Activated CD8-positive, alpha-beta memory T cell treated with anti-CD3 and anti-CD28 coated beads, Interleukin-2, amount 10 ng/mL, durations not matched to agents 7 days and 5 days (primary cell): ENCODE measurements around the gene SPACA5. TPM values are rescaled to one million over a fixed set of nuclear protein-coding genes. Genes with fewer than 3 reads are reported as not detected.
"Not testable (repeated sequence)": the region's sequence is repeated elsewhere in the genome, so short reads cannot be mapped to it uniquely, and the experiment has no call there.

Experiments used
- ATAC-seq: fragments of 150-1000 bp; cut with Tn5 transposase; one replicate; pipeline ENCODE4 v1.10.0; 2021; ENCODE audit warnings: moderate library complexity
- CTCF ChIA-PET: fragments of 350-600 bp; sonication (Branson Sonifier 250); formaldehyde crosslinking; loops from one replicate; lab custom pipeline; 2021; ENCODE audit warnings: antibody characterized with exemption; lab: Charles Lee
- DNase-seq: peaks from one replicate; pipeline ENCODE4 v3.0.0-alpha.2; 2020
- H3K27ac Mint-ChIP-seq: one replicate; pipeline ENCODE4 v1.8.0; 2021; ENCODE audit warnings: mild to moderate bottlenecking, mixed read lengths
- H3K27me3 Mint-ChIP-seq: one replicate; pipeline ENCODE4 v1.8.0; 2021; ENCODE audit warnings: mixed read lengths
- H3K36me3 Mint-ChIP-seq: one replicate; pipeline ENCODE4 v1.8.0; 2021; ENCODE audit warnings: mild to moderate bottlenecking, mixed read lengths
- H3K4me1 Mint-ChIP-seq: one replicate; pipeline ENCODE4 v1.8.0; 2021; ENCODE audit warnings: mixed read lengths
- H3K4me3 Mint-ChIP-seq: one replicate; pipeline ENCODE4 v1.8.0; 2021; ENCODE audit warnings: mild to moderate bottlenecking, moderate library complexity, mixed read lengths
- H3K9me3 Mint-ChIP-seq: one replicate; pipeline ENCODE4 v1.8.0; 2022; ENCODE audit warnings: low read depth, mixed read lengths
- total RNA-seq, 2 experiments: library from RNA; stranded (reverse); gene quantifications; one replicate each; pipeline ENCODE4 v1.2.3, GENCODE V29; 2021

SPACA5 gene
- not detected for total RNA-seq

DNA sequence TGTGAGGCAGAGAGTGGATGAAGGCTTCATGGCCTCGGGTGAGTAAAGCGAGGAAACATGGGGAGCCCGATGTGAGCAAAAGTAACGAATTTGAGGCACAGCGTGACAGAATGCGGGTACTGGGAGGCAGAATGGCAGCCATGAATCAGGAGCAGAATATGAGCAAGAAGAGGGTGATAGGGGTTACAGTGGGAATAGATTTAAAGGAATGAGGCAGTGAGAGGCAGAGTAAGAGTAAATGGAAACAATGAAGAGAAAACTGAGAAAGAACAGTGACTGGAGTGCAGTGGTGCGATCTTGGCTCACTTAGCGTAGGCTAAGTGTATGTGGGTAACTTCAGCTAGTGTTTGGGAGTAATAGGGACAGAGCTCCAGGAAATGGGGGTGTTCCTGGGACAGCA, at the start of gene SPACA5:
Gene SPACA5 (plus strand): TSS at position 301 of the 400 bp plus-strand sequence. CDS start 815 bp downstream, outside the sequence.
- DNase-seq, H3K4me3 Mint-ChIP-seq, ATAC-seq, H3K27me3 Mint-ChIP-seq, H3K36me3 Mint-ChIP-seq, H3K27ac Mint-ChIP-seq, H3K9me3 Mint-ChIP-seq, CTCF ChIA-PET: not testable (repeated sequence)
- peaks cover 11% of the 10 kb centered on the region for H3K4me1 Mint-ChIP-seq

DNA sequence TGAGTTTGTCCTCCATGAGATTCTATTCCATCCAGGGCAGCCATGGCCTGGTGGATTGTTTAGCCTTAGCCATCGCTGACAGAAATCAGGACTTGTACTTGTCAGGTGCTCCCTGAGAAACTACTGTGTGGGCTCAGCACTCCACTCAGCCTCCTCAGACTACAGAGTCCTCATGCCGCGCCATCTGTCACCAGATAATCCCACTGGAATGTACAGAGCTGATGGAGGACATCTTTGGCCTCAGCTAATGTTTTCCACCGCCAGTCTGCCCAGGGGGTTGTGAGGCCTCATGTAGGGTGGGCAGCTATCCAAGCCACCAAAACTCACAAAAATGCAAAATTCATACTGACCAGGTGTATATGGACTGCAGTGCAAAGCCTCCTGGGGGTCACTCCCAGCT, 48.6 kb upstream of the SPACA5 start:
- H3K9me3 Mint-ChIP-seq, CTCF ChIA-PET, DNase-seq, H3K4me1 Mint-ChIP-seq, H3K36me3 Mint-ChIP-seq, ATAC-seq, H3K27ac Mint-ChIP-seq, H3K27me3 Mint-ChIP-seq, H3K4me3 Mint-ChIP-seq: not testable (repeated sequence)

DNA sequence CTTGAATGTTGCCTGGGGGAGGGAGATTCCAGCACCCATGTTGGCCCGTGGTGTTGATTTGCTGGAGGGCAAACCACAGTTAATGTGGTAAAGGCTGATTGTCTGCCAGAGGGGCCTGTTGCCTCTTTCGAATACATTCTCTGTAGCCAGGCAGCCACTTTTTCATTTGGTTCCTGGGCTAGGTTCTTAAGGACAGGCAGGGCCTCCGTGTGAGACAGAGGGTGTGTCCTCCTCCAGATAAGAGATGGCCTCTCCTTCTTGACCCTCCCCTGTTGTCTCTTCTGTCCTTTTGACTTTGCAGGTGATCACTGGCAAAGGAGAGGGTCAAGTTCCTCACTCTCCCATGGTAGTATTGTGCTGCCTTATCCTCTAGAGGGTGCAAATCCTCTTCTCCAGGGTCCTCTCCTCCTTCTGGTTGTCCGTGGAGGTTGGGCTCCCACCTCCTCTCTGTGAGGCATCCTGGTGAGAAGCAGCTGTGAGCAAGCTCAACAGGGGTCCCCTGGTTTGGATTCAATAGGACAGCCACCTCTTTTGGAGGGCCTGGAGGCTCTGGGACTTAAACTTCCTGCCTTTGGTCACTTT, 47.9 kb upstream of the SPACA5 start:
- no peak for ATAC-seq
- no peaks in the 10 kb centered on the region for H3K9me3 Mint-ChIP-seq
- no peaks in the 10 kb centered on the region for H3K36me3 Mint-ChIP-seq
- no peak overlapping the region for H3K4me3 Mint-ChIP-seq
- CTCF ChIA-PET, result interaction anchor here (0.7 kb wide), 1 partner anchor 65 kb away, joined by 3 read pairs; no protein-coding TSS in a partner anchor
- DNase-seq, result no peak
- no peak overlapping the region for H3K27ac Mint-ChIP-seq
- no peaks in the 10 kb centered on the region for H3K27me3 Mint-ChIP-seq
- no peaks in the 10 kb centered on the region for H3K4me1 Mint-ChIP-seq

DNA sequence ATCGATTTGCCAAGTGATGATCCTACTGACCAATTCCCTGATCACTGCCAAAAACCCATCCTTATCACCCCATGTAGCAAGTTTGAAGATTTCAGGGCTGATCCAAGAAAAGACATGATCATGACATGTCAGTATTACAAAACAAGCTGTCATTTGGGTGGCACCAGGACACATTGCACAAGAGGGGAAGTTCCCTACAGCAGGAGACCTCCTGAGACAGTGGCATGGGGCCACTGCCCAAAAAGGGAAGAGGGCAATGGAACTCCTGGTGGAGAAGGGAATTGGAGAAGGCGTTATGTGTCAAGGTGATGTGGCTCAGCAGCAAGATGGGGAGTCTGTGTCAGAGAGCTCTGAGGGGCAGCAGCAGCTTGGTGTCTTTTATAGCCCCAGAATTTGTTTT, 46.4 kb upstream of the SPACA5 start:
- no peak overlapping the region for H3K27ac Mint-ChIP-seq
- H3K4me1 Mint-ChIP-seq, result no peaks in the 10 kb centered on the region
- ATAC-seq, result no peak
- peaks cover 4% of the 10 kb centered on the region for H3K9me3 Mint-ChIP-seq
- no peaks in the 10 kb centered on the region for H3K27me3 Mint-ChIP-seq
- H3K36me3 Mint-ChIP-seq, result no peaks in the 10 kb centered on the region
- DNase-seq, result no peak
- CTCF ChIA-PET, result no interaction called here
- no peak overlapping the region for H3K4me3 Mint-ChIP-seq

DNA sequence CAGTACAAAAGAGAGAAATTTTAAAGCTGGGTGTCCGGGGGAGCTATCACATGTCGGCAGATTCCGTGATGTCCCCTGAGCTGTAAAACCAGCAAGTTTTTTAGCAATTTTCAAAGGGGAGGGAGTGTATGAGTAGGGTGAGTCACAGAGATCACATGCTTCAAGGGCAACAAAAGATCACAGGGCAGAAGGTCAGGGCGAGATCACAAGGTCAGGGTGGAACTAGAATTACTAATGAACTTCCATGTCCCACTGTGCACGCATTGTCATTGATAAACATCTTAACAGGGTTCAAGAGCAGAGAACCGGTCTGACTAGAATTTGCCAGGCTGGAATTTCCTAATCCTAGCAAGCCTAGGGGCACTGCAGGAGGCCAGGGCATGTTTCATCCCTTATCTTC, 45.0 kb upstream of the SPACA5 start:
- CTCF ChIA-PET, H3K4me1 Mint-ChIP-seq, H3K36me3 Mint-ChIP-seq, ATAC-seq, H3K4me3 Mint-ChIP-seq, H3K9me3 Mint-ChIP-seq, DNase-seq, H3K27ac Mint-ChIP-seq, H3K27me3 Mint-ChIP-seq: not testable (repeated sequence)

DNA sequence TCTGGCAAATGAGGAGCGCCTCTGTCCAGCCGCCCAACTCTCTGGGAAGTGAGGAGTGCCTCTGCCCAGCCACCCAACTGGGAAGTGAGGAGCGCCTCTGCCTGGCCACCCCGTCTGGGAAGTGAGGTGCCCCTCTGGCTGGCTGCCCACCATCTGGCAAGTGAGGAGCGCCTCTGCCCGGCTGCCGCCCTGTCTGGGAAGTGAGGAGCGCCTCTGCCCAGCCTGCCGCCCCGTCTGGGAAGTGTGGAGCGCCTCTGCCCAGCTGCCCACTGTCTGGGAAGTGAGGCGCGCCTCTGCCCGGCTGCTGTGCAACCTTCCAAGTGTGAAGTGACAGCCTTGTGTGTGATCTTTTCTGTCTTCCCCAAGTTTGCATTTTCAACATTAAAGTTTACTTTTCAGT, 41.3 kb upstream of the SPACA5 start:
- H3K36me3 Mint-ChIP-seq, H3K27me3 Mint-ChIP-seq, CTCF ChIA-PET, H3K9me3 Mint-ChIP-seq, H3K27ac Mint-ChIP-seq, ATAC-seq, DNase-seq, H3K4me1 Mint-ChIP-seq, H3K4me3 Mint-ChIP-seq: not testable (repeated sequence)

DNA sequence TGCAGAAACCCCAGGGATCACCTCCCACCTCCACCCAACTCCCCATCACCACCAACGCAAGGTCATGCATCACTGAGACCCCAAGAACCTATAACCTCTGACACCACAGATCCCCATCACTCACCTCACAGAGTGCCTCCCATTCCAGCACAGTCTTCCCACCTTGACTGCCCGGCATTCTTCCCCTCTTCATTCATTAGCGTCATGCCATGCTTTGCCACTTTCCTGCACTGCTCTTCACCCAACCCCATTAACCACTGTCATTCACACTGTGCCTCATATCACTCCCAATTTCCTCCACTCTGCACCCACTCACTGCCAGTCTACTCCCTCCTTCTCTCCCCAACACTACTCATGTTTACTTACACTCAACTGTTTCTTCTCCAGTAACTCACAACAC, 33.6 kb upstream of the SPACA5 start:
- DNase-seq, result no peak
- Mint-ChIP-seq H3K9me3 (peaks cover 25% of the 10 kb centered on the region), H3K27me3 (no peaks in the 10 kb centered on the region), H3K4me3 (no peak overlapping the region), H3K27ac (no peak overlapping the region), H3K36me3 (peaks cover 50% of the 10 kb centered on the region), H3K4me1 (no peaks in the 10 kb centered on the region)
- ATAC-seq, result no peak
- CTCF ChIA-PET, result no interaction called here

DNA sequence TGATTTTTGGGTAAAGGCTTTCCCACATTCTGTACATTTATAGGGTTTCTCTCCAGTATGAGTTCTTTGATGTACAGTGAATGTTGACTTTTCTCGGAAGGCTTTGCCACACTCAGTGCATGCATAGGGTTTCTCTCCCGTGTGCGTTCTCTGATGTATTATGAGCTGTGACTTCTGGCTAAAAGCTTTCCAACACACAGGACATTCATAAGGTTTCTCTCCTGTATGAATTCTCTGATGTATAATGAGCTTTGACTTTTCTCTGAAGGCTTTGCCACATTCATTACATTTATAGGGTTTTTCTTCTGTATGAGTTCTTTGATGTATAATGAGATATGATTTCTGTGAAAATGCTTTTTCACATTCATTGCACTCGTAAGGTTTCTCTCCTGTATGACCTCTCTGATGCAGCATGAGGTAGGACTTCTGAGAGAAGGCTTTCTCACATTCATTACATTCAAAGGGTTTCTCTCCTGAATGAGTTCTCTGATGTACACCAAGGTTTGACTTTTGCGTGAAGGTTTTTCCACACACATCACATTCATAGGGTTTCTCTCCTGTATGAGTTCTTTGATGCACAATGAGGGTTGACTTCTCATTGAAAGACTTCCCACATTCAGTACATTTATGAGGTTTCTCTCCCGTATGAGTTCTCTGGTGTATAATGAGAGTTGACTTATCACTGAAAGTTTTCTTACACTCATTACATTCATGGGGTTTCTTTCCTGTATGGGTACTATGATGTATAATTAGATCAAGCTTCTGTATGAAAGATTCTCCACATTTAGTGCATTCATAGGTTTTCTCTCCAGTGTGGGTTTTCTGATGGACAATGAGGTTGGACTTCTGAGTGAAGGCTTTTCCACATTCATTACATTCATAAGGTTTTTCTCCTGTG, 30.3 kb upstream of the SPACA5 start:
- H3K9me3 Mint-ChIP-seq, result peaks cover 31% of the 10 kb centered on the region
- DNase-seq (no peak), ATAC-seq (no peak)
- H3K4me1 Mint-ChIP-seq, result no peaks in the 10 kb centered on the region
- H3K4me3 Mint-ChIP-seq, result no peak overlapping the region
- CTCF ChIA-PET, result no interaction called here
- no peaks in the 10 kb centered on the region for H3K27me3 Mint-ChIP-seq
- H3K27ac Mint-ChIP-seq, result no peak overlapping the region
- peaks cover 77% of the 10 kb centered on the region for H3K36me3 Mint-ChIP-seq

DNA sequence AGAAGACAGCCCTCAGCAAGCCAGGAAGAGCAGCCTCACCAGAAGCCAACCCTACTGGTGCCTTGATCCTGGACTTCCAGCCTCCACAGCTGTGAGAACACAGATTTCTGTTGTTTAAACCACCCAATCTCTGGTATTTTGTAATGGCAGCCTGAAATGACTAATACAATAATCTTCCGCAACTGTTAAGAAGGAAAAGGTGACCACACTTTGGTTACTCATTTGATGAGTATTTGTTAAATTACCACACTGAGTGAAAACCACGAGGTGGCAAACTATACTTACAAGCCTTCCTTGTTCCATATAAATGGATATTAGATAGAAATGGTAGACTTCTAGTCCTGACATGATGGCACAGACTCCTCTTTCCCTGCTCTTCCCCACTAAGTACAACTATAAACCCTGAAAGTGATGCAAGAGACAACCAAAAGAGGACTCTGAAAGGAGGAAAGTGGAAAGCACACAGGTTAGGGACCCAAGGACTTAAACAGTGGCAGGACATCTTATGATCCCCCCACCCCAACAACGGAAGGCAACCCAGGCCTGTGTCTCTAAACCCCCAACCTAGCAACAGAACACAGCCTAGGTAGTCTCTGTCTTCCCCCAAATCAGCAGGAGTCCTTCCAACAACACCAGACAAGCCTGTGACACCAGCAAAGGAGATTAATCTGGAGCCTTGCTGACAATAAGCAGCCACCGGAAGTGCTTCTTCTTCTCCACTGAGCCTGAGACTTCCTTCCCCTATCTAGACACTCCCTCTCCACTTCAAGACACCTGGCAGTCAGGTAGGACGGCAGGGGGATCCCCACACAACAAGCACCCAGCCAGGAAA, 15.3 kb upstream of the SPACA5 start:
- CTCF ChIA-PET, result no interaction called here
- H3K4me1 Mint-ChIP-seq, result peaks cover 15% of the 10 kb centered on the region
- no peak for DNase-seq
- no peaks in the 10 kb centered on the region for H3K27me3 Mint-ChIP-seq
- peaks cover 88% of the 10 kb centered on the region for H3K36me3 Mint-ChIP-seq
- ATAC-seq, result no peak
- H3K4me3 Mint-ChIP-seq, result no peak overlapping the region
- peak overlapping the region; percentile 74 for H3K27ac Mint-ChIP-seq
- H3K9me3 Mint-ChIP-seq, result peaks cover 25% of the 10 kb centered on the region

DNA sequence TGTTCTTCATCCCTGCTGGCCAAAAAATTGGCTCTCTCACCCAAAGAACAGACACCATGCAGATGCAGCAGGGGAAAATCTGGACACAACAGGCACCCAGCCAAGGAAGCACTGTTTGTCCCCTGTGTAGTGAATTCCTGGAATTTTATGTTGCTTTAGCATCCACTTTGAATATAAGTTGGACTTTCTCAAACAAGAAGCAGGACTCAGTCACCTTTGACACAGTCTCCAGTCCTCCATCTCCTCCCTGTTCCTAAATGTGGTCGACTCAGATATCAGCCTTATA, 14.8 kb upstream of the SPACA5 start:
- DNase-seq (no peak), ATAC-seq (no peak)
- H3K27me3 Mint-ChIP-seq, result no peaks in the 10 kb centered on the region
- CTCF ChIA-PET, result no interaction called here
- H3K9me3 Mint-ChIP-seq, result peaks cover 22% of the 10 kb centered on the region
- peak overlapping the region; percentile 74 for H3K27ac Mint-ChIP-seq
- H3K4me3 Mint-ChIP-seq, result no peak overlapping the region
- H3K36me3 Mint-ChIP-seq, result peaks cover 88% of the 10 kb centered on the region
- peaks cover 15% of the 10 kb centered on the region for H3K4me1 Mint-ChIP-seq

DNA sequence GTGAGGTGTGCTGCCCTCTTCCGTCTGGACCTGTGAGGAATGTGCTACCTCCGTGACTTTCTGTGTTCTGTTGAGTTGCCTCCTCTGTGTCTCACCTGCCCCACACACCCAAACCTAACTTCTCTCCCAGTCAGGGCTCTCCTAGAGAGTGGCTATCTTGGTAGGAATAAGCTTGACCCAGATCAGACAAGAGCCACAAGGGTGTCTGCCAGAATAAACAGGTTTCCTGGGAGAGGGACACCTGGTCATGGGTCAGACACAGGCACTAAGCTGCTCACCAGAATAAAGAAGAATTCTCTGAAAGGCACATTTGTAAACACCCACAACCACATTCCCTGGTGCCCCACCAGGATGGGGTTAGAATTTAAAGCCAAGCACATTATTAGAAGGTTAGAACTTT, 14.1 kb upstream of the SPACA5 start:
- Mint-ChIP-seq H3K36me3 (peaks cover 88% of the 10 kb centered on the region), H3K4me3 (no peak overlapping the region), H3K9me3 (peaks cover 20% of the 10 kb centered on the region), H3K27me3 (no peaks in the 10 kb centered on the region), H3K4me1 (peaks cover 15% of the 10 kb centered on the region), H3K27ac (no peak overlapping the region)
- CTCF ChIA-PET, result no interaction called here
- no peak for ATAC-seq
- DNase-seq, result no peak

DNA sequence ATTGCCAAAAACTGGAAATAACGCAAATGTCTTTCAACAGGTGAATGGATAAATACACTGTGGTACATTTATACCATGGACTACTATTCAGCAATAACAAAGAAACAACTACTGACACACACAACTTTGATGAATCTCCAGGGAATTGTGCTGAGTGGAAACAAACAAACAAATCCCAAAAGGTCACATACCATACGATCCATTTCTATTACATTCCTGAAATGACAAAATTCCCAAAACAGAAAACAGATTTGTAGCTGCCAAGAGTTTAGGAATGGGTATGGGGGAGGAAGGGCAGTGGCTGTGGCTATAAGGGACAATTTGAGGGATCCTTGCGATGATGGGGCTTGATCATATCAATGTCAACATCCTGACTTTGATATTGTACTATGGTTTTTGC, 5.5 kb upstream of the SPACA5 start:
- ATAC-seq, result no peak
- peak overlapping the region; percentile 26 for H3K4me3 Mint-ChIP-seq
- peaks cover 2% of the 10 kb centered on the region for H3K9me3 Mint-ChIP-seq
- peaks cover 18% of the 10 kb centered on the region for H3K4me1 Mint-ChIP-seq
- no peak overlapping the region for H3K27ac Mint-ChIP-seq
- CTCF ChIA-PET, result no interaction called here
- peaks cover 51% of the 10 kb centered on the region for H3K36me3 Mint-ChIP-seq
- H3K27me3 Mint-ChIP-seq, result no peaks in the 10 kb centered on the region
- DNase-seq, result no peak

DNA sequence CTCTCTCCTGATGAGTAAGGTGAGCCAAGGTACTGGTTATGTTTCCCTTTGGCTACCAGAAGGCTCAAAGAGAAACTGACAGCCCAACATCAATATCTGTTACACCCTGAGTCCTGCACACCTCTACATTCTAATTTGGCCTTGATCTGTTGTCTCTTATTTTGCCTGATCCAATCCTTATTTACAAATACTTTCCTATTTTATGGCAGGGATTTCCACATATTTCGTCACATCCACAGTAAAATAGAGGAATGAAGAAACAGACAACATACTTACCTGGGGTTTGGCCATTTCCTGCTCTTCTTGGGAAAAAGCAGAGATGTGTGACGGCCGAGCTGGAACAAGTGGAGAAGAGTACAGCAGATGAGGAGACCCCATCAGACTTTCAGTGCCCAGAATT, 4.5 kb upstream of the SPACA5 start:
- no peak overlapping the region for H3K4me3 Mint-ChIP-seq
- H3K36me3 Mint-ChIP-seq, result peaks cover 40% of the 10 kb centered on the region
- ATAC-seq (no peak), DNase-seq (no peak)
- CTCF ChIA-PET, result no interaction called here
- no peak overlapping the region for H3K27ac Mint-ChIP-seq
- H3K27me3 Mint-ChIP-seq, result no peaks in the 10 kb centered on the region
- H3K4me1 Mint-ChIP-seq, result peaks cover 18% of the 10 kb centered on the region
- peaks cover 2% of the 10 kb centered on the region for H3K9me3 Mint-ChIP-seq
